ENCODE data around the gene ABHD12.
A peak's percentile ranks its signal among the peaks of the same experiment; 100 is the strongest.
"Not testable (repeated sequence)": the region's sequence is repeated elsewhere in the genome, so short reads cannot be mapped to it uniquely, and the experiment has no call there.

ABHD12 gene

GRCh38 chr20:25320035-25320800 is 70.4 kb downstream of the ABHD12 start:
- DNase-seq, result no peak

DNA sequence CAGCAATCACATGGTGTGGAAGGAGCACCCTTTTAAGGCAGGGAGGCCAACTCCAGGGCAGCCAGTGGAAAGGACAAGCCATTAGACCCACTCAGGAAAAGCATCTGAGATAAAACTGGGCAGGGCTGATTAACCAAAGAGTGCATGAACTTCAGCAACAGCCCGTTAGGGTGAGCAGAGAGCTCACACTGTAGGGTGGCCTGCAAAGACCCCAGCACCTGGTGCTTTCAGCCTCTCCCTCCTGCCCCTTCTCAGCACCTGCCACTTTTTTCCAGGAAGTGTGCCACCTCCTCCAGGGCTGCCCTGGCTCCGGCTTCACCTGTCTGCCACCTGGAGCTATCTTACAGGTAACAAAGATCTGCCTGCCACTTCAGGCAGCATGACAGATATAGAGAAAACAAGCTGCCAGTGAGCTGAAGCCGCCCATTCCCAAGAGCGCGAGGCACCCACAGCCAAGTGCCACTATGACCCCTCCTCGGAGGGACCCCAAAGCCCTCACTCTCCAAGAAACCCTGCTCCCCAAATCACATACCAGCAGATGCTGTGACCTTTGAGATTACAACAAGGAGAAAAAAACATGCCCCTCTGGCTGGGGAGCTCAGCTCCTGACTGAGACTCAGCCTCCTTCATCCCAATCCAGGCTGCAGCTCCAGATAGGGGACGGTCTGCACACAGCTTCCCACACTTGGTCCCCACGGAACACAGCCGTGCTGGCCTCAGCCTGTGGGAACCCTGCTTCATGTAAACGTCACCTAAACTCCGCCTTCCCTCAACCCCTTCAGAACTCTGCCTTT is 71.2 kb downstream of the ABHD12 start:
- DNase-seq, result no peak

- DNase-seq, result no peak
Observed at GRCh38 chr20:25318471-25319240, 72.0 kb downstream of the ABHD12 start.

DNA sequence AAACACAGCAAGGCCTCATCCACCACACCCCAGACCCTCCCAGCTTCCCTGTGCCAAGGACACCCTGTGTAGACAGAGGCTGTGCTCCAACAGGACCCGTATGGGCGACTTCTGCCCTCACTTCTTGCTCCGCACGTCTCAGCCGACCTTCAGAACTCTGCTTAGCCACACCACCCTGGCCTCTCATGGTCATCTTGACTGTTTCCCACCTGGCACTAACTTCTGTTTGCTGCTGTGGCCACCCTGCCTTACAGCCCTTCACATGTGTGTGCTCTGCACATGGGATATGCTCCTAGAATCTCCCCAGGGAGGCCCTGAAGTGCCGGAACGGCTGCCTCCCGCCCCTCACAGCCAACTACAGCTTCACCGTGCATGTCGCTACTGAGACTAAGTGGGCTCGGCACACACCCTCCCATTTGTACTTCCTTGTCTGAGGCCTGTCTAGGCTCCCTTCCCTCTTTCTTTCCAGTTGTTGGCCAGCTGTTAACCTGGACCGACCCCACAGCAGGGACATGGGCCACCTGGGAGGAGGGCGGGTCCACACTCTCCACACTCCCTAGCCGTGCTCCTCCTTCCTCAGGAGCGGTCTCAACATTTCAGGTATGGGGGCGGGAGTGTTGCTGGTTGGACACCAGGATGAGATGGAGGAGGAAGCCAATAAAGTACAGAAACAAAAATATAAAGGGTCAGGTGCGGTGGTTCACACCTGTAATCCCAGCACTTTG is 73.1 kb downstream of the ABHD12 start:
- DNase-seq, result no peak

- DNase-seq, result no peak
Observed at GRCh38 chr20:25316506-25317190, 74.0 kb downstream of the ABHD12 start.

DNA sequence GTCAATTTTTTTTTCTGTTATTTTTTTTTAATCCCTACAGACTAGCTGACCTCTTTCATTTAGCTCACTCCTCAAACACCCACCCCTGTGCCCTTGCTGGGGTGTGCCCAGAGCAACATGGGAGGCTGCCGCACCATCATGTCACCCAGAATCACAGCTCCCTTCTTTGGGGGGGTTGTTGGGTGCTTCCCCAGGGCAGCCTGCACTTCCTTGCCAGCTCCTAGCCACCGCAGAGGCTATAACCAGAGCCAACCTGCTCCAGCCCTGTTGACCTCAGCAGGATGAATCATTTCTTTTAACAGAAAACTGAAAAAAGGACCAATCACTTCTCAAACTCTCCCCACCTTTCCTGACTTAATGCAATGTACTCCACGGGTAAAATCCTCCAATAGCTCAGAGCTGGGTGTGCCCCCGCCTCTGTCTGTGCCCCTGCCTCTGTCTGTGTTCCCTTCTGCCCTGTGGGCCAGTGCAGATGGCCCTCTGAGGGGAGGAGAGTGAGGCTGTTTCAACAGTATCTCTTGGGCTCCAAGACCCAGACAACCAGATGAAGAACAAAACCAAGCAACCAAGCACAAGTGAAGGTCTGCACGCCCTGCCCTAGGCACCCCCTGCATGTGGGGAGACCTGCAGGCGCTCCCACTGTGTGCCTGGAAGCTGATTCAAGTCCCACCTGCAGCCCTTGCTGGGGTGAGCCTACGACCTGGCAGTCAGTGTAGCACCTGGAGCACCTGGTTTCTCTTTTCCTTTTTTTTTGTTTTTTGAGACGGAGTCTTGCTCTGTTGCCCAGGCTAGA is 75.0 kb downstream of the ABHD12 start:
- peak; percentile 43 for DNase-seq

- DNase-seq, result no peak
Observed at GRCh38 chr20:25314497-25315417, 75.9 kb downstream of the ABHD12 start.

DNA sequence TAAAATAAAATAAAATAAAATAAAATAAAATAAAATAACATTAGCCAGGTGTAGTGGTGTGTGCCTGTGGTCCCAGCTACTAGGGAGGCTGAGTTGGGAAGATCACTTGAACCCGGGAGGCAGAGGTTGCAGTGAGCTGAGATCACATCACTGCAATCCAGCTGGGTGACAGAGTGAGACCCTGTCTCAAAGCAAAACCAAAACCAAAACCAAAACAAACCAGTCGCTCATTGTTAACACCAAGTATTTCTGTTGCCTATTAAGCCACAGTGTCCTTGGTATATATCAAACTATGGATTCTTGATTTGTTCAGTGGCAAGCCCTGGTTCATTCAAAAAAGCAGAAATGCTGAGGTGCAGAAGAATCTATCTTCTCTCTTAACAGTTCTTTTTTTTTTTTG is 77.0 kb downstream of the ABHD12 start:
- DNase-seq, result no peak

DNA sequence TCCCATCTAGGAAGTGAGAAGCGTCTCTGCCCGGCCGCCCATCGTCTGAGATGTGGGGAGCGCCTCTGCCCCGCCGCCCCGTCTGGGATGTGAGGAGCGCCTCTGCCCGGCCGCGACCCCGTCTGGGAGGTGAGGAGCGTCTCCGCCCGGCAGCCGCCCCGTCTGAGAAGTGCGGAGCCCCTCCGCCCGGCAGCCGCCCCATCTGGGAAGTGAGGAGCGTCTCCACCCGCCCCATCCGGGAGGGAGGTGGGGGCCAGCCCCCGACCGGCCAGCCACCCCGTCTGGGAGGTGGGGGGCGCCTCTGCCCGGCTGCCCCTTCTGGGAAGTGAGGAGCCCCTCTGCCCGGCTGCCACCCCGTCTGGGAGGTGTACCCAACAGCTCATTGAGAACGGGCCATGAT is 77.9 kb downstream of the ABHD12 start:
- DNase-seq, result not testable (repeated sequence)

GRCh38 chr20:25310921-25311728 is 79.5 kb downstream of the ABHD12 start:
- peak; percentile 86 for DNase-seq

- peak; percentile 96 for DNase-seq
Observed at GRCh38 chr20:25310268-25310920, 80.2 kb downstream of the ABHD12 start.

- peak; percentile 94 for DNase-seq
Observed at GRCh38 chr20:25309395-25310267, 81.0 kb downstream of the ABHD12 start.

DNA sequence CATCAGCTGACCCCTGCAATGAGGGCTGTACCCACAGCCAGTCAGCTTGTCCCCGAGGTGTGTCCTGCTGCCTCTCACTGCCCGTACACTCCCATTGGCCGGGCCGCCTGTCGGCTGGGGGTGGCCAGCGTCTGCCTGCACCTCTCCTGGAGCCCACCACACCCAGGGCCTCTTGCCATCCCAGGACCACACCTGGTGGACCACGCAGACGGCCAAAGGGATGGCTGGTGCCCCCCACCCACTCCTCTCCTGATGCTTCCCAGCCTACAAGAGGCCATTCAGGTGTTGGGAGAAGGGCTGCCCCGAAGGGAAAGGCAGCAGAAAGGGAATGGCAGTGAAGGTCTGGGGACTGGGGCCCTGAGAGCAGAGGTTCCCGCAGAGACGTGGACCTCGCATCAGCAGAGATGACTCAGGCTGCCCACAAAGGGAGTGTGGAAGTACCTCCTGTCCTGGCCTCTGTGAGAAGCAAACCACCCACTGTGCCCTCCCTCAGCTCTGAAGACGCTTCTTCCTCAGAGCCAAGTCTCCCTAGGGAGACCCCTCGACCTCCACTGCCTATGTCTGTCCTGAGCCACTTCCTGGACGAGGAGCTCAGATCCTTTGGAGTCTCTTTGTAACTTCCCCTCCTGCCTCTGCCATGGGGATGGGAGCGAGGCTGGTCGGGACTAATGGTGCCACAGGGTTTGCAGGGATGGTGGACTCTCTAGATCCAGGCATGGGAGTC is 81.8 kb downstream of the ABHD12 start:
- peak; percentile 86 for DNase-seq

DNA sequence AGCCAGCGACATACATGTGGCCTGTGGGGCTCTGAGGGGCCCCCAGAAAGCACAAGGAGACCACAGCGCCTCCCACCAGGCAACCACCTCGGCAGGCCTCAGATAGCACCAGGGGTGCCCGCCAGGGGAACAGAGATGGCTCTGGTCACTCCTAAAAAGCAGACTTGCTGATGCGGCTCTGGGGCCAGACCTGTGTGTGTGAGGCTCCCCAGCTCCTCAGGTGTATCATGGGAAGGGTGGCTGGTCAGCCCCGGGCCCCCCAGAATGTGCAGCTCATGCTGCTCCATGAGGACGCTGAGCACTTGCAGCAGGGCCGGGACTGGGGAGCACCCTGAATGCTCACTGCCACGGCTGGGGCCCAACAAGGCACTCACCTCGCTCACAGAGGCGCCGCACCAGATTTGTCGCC is 82.5 kb downstream of the ABHD12 start:
- no peak for DNase-seq

GRCh38 chr20:25306991-25307903 is 83.4 kb downstream of the ABHD12 start:
- no peak for DNase-seq

DNA sequence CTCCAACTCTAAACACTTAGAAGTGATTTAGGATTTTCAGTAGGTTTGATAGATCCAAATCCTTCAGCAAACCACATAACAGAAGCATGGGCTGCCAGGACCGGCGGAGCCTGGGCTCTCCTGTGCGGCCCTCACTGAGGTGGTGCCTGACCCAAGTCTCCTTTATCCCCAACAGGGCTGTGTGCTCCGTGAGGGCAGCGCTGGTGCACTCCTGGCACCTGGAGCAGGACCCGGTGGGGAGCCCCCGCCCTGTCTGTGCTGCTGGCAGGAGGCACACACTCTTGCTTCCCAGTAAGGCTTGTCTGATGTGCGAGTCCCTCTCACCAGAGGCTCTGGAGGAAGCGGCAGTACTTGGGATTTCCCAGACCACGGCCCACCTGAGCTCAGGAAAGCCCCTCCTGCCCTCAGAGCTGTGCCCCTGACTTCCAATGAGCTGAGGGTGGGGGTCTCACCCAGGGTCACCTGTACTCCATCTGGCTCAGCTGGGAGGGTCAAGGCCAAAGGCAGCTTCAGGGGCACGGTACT is 86.5 kb downstream of the ABHD12 start:
- DNase-seq, result no peak

Measured in HCEC 1CT (cell line).